ENCODE results near the gene MAGI2.

Gene MAGI2

GRCh38 chr7:78542541-78542940 lies 910.9 kb downstream of the MAGI2 start:
- Histone ChIP-seq H3K9me2 (replicated peaks; ENCODE audit: insufficient read depth, low read length) (no peaks in the 10 kb centered on the region), H3F3A (ENCODE audit: insufficient read depth) (no peaks in the 10 kb centered on the region), H4K20me1 (ENCODE audit: low read depth, low read length) (no peaks in the 10 kb centered on the region)

DNA sequence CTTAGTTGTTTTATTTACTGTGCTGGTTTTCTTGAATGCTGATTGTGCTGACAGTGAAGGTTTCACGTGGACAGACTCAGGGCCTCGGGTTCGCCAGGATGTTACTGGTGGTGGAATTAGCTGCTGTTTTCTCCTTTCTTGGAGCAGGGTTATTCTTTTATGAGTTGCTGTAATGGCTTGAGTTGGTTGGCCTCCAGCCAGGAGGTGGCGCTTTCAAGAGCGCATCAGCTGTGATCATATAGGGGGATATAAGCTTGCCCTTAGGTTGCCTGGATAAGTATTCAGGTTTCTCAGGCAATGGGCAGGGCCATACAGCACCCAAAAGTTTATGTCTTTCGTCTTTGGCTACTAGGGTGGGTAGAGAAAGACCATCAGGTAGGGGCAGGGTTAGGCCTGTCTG lies 913.6 kb downstream of the MAGI2 start:
- Histone ChIP-seq H3K36me3 (ENCODE audit: low read length) (no peaks in the 10 kb centered on the region), H2AFZ (ENCODE audit: low read depth, low read length, severe bottlenecking) (no peak overlapping the region), H3K4me3 (ENCODE audit: insufficient read depth, low read length, poor library complexity, severe bottlenecking) (no peak overlapping the region), H3K9me2 (replicated peaks; ENCODE audit: insufficient read depth, low read length) (no peaks in the 10 kb centered on the region), H3K9ac (ENCODE audit: low read length) (no peak overlapping the region), H3K79me2 (ENCODE audit: insufficient read depth, low read length) (no peaks in the 10 kb centered on the region), H4K20me1 (ENCODE audit: low read depth, low read length) (no peaks in the 10 kb centered on the region), H3F3A (ENCODE audit: insufficient read depth) (no peaks in the 10 kb centered on the region), H3K4me2 (ENCODE audit: low read depth, low read length, poor library complexity, severe bottlenecking) (no peak overlapping the region), H3K27me3 (ENCODE audit: low read length) (no peaks in the 10 kb centered on the region), H3K27ac (ENCODE audit: low read depth, low read length) (no peak overlapping the region), H3K9me3 (ENCODE audit: insufficient read depth, low read length) (no peaks in the 10 kb centered on the region; the same call in 1 of the 2 replicates)
- TF ChIP-seq EZH2phosphoT487 (conservative IDR thresholded peaks at IDR 0.05; ENCODE audit: low read length), result no peak

More at GRCh38 chr7:78542541-78542940, 910.9 kb downstream of the MAGI2 start:
- Histone ChIP-seq H3K4me2 (ENCODE audit: low read depth, low read length, poor library complexity, severe bottlenecking) (no peak overlapping the region), H3K9me3 (ENCODE audit: insufficient read depth, low read length) (no peaks in the 10 kb centered on the region; the same call in 1 of the 2 replicates), H3K27me3 (ENCODE audit: low read length) (no peaks in the 10 kb centered on the region), H3K79me2 (ENCODE audit: insufficient read depth, low read length) (no peaks in the 10 kb centered on the region), H2AFZ (ENCODE audit: low read depth, low read length, severe bottlenecking) (no peak overlapping the region), H3K27ac (ENCODE audit: low read depth, low read length) (no peak overlapping the region), H3K36me3 (ENCODE audit: low read length) (no peaks in the 10 kb centered on the region), H3K9ac (ENCODE audit: low read length) (no peak overlapping the region), H3K4me3 (ENCODE audit: insufficient read depth, low read length, poor library complexity, severe bottlenecking) (no peak overlapping the region)
- no peak for TF ChIP-seq EZH2phosphoT487 (conservative IDR thresholded peaks at IDR 0.05; ENCODE audit: low read length)
- TF ChIP-seq, protein P1, sequence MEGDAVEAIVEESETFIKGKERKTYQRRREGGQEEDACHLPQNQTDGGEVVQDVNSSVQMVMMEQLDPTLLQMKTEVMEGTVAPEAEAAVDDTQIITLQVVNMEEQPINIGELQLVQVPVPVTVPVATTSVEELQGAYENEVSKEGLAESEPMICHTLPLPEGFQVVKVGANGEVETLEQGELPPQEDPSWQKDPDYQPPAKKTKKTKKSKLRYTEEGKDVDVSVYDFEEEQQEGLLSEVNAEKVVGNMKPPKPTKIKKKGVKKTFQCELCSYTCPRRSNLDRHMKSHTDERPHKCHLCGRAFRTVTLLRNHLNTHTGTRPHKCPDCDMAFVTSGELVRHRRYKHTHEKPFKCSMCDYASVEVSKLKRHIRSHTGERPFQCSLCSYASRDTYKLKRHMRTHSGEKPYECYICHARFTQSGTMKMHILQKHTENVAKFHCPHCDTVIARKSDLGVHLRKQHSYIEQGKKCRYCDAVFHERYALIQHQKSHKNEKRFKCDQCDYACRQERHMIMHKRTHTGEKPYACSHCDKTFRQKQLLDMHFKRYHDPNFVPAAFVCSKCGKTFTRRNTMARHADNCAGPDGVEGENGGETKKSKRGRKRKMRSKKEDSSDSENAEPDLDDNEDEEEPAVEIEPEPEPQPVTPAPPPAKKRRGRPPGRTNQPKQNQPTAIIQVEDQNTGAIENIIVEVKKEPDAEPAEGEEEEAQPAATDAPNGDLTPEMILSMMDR (IDR thresholded peaks at IDR 0.05; ENCODE audit: insufficient read depth, low read length, poor library complexity, severe bottlenecking), result no peak

GRCh38 chr7:78535655-78536054 lies 917.8 kb downstream of the MAGI2 start:
- Histone ChIP-seq H4K20me1 (ENCODE audit: low read depth, low read length) (no peaks in the 10 kb centered on the region), H3K79me2 (ENCODE audit: insufficient read depth, low read length) (no peaks in the 10 kb centered on the region), H3K4me3 (ENCODE audit: insufficient read depth, low read length, poor library complexity, severe bottlenecking) (no peak overlapping the region), H3K27me3 (ENCODE audit: low read length) (no peaks in the 10 kb centered on the region), H3K9me2 (replicated peaks; ENCODE audit: insufficient read depth, low read length) (no peaks in the 10 kb centered on the region), H3K27ac (ENCODE audit: low read depth, low read length) (no peak overlapping the region), H3K9me3 (ENCODE audit: insufficient read depth, low read length) (no peaks in the 10 kb centered on the region; the same call in 1 of the 2 replicates), H3K9ac (ENCODE audit: low read length) (no peak overlapping the region), H2AFZ (ENCODE audit: low read depth, low read length, severe bottlenecking) (no peak overlapping the region), H3K4me2 (ENCODE audit: low read depth, low read length, poor library complexity, severe bottlenecking) (no peak overlapping the region), H3K36me3 (ENCODE audit: low read length) (no peaks in the 10 kb centered on the region), H3F3A (ENCODE audit: insufficient read depth) (no peaks in the 10 kb centered on the region)
- TF ChIP-seq EZH2phosphoT487 (conservative IDR thresholded peaks at IDR 0.05; ENCODE audit: low read length), result no peak
- TF ChIP-seq, protein P1 (IDR thresholded peaks at IDR 0.05; ENCODE audit: insufficient read depth, low read length, poor library complexity, severe bottlenecking), result no peak

GRCh38 chr7:78530351-78530750 lies 923.1 kb downstream of the MAGI2 start:
- H3K4me3 ChIP-seq (ENCODE audit: insufficient read depth, low read length, poor library complexity, severe bottlenecking), result no peak overlapping the region
- no peak overlapping the region for H2AFZ ChIP-seq (ENCODE audit: low read depth, low read length, severe bottlenecking)
- no peaks in the 10 kb centered on the region for H3F3A ChIP-seq (ENCODE audit: insufficient read depth)
- no peak for TF ChIP-seq EZH2phosphoT487 (conservative IDR thresholded peaks at IDR 0.05; ENCODE audit: low read length)
- TF ChIP-seq, protein P1 (IDR thresholded peaks at IDR 0.05; ENCODE audit: insufficient read depth, low read length, poor library complexity, severe bottlenecking), result no peak
- no peaks in the 10 kb centered on the region for H3K9me2 ChIP-seq (replicated peaks; ENCODE audit: insufficient read depth, low read length)
- H3K79me2 ChIP-seq (ENCODE audit: insufficient read depth, low read length), result no peaks in the 10 kb centered on the region
- H3K27me3 ChIP-seq (ENCODE audit: low read length), result peaks cover 2% of the 10 kb centered on the region; the same call in 1 of the 2 replicates
- no peaks in the 10 kb centered on the region for H3K9me3 ChIP-seq (ENCODE audit: insufficient read depth, low read length)
- no peaks in the 10 kb centered on the region for H4K20me1 ChIP-seq (ENCODE audit: low read depth, low read length)
- H3K36me3 ChIP-seq (ENCODE audit: low read length), result no peaks in the 10 kb centered on the region
- no peak overlapping the region for H3K27ac ChIP-seq (ENCODE audit: low read depth, low read length)
- no peak overlapping the region for H3K4me2 ChIP-seq (ENCODE audit: low read depth, low read length, poor library complexity, severe bottlenecking)
- no peak overlapping the region for H3K9ac ChIP-seq (ENCODE audit: low read length)
